Gastroesophageal sphincter (tissue), 3 donors: ENCODE measurements around the gene KIF26B.

Source experiments
- POLR2A ChIP-seq, 2 donors: fragments of 450-650 bp; IDR thresholded peaks; one replicate each; pipeline ENCODE4 v1.6.1; 2017; ENCODE audit warnings: antibody characterized with exemption in 2 of 2, mild to moderate bottlenecking in 2 of 2, moderate library complexity in 1 of 2
- TF ChIP-seq, protein P1 (sequence below), 4 experiments: fragments of 200-600 bp in 2 of 4; fragments of 450-650 bp in 2 of 4; sonication (generic) in 1 of 4; IDR thresholded peaks; one replicate each; pipeline ENCODE4 v1.5.1; 2017 to 2019; ENCODE audit warnings: antibody characterized with exemption in 4 of 4, mild to moderate bottlenecking in 2 of 4, moderate library complexity in 2 of 4

DNA sequence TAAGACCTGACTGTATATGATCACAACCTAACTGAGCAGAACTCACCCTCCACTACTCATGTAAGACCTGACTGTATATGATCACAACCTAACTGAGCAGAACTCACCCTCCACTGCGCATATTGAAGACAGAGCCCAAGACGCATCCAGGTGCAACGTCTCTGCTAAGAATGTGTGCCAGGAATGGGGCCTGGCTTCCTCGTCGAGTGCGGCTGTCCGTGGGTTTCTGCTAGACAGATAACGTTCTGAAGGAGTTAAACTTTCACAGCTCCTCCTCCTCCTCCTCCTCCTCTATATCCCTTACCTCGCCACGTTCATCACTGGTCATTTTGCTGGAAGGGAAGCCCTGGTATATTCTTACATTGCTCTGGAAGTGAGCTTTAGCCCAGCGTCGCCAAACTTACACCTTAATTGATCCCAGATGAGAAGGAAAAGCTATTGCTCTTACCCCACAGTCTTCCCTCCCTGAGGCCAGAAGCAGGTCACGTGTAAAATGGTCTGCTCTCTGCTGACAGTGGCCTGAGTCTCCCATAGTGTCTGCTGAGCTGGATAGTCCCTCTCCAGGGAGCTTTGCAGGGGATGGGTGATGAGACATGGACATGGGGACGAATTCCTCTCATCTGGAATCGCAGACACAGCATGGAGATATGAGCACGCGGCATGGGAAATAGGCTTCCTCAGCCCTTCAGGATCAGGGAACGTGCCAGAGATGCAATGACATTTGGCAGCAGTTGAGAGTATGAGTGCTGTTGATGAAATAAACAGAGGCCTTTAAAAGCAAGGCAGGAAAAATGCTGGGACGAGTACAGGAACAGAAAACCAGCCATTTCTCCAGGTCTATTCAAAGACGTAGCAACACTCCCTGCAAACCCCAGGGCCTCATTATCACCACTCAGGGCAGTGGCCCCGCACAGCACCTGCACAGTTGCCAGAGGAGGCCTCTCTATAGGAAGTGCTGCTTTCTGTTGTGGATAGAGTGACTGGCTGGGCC lies 528.1 kb downstream of the KIF26B start:
- TF ChIP-seq, protein P1, sequence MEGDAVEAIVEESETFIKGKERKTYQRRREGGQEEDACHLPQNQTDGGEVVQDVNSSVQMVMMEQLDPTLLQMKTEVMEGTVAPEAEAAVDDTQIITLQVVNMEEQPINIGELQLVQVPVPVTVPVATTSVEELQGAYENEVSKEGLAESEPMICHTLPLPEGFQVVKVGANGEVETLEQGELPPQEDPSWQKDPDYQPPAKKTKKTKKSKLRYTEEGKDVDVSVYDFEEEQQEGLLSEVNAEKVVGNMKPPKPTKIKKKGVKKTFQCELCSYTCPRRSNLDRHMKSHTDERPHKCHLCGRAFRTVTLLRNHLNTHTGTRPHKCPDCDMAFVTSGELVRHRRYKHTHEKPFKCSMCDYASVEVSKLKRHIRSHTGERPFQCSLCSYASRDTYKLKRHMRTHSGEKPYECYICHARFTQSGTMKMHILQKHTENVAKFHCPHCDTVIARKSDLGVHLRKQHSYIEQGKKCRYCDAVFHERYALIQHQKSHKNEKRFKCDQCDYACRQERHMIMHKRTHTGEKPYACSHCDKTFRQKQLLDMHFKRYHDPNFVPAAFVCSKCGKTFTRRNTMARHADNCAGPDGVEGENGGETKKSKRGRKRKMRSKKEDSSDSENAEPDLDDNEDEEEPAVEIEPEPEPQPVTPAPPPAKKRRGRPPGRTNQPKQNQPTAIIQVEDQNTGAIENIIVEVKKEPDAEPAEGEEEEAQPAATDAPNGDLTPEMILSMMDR (IDR thresholded peaks at IDR 0.05), result no peak
- TF ChIP-seq POLR2A (IDR thresholded peaks at IDR 0.05), result no peak
